ENCODE measurements around the gene DNAJB13.

Gene DNAJB13

GRCh38 chr11:74013141-74013540, 62.3 kb downstream of the DNAJB13 start:
- no peak for TF ChIP-seq POLR2A (IDR thresholded peaks at IDR 0.05; ENCODE audit: low read depth, low read length)
- no peak for FAIRE-seq
- no peak for DNase-seq (ENCODE audit: insufficient read length, low spot score)

DNA sequence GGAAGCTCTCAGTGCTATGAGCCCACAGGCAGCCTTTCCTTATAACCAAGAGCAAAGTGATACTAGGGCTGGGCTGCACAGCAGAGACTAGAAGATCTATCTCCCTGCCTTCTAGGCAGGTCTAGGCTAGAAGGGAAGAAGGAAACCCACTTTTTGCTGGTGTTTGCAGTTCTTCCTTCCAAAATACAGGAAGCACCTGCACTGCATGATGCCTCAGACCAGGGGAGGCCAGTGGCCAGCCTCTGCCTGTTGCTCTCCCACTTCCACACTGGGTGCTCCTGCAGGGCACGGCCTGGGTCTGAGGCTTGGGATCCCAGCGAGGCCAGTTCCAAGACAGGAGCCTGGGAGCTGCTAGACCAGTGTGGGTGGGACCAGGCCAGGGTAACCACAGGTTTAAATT, 64.1 kb downstream of the DNAJB13 start:
- TF ChIP-seq POLR2A (IDR thresholded peaks at IDR 0.05; ENCODE audit: low read depth, low read length): no peak
- DNase-seq (ENCODE audit: insufficient read length, low spot score) (no peak), FAIRE-seq (no peak)

GRCh38 chr11:74015919-74016684, 65.3 kb downstream of the DNAJB13 start:
- DNase-seq (ENCODE audit: insufficient read length, low spot score): no peak
- no peak for FAIRE-seq
- TF ChIP-seq POLR2A (IDR thresholded peaks at IDR 0.05; ENCODE audit: low read depth, low read length): no peak

DNA sequence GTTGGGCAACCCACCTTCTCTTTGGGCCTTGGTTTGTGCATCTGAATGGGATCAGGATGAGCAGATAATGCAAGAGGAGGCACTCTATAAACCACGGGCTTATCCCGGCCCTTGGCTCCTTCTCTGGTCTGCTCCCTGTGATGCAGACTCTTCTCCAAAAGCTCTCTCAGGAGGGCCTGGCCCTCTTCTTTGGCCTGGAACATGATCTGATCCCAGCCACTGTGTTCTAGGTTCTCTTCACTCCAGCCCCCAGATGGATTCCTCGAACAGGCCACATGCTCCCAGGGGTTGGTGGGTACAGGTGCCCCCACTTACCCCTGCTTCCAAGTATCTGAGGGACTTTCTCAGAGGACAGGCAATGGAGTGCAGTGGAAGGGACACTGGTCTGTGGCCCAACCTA, 66.8 kb downstream of the DNAJB13 start:
- DNase-seq (ENCODE audit: insufficient read length, low spot score): no peak
- no peak for TF ChIP-seq POLR2A (IDR thresholded peaks at IDR 0.05; ENCODE audit: low read depth, low read length)
- FAIRE-seq: no peak

GRCh38 chr11:74018331-74019005, 67.6 kb downstream of the DNAJB13 start:
- TF ChIP-seq POLR2A (IDR thresholded peaks at IDR 0.05; ENCODE audit: low read depth, low read length): no peak
- DNase-seq (ENCODE audit: insufficient read length, low spot score) (no peak), FAIRE-seq (no peak)

DNA sequence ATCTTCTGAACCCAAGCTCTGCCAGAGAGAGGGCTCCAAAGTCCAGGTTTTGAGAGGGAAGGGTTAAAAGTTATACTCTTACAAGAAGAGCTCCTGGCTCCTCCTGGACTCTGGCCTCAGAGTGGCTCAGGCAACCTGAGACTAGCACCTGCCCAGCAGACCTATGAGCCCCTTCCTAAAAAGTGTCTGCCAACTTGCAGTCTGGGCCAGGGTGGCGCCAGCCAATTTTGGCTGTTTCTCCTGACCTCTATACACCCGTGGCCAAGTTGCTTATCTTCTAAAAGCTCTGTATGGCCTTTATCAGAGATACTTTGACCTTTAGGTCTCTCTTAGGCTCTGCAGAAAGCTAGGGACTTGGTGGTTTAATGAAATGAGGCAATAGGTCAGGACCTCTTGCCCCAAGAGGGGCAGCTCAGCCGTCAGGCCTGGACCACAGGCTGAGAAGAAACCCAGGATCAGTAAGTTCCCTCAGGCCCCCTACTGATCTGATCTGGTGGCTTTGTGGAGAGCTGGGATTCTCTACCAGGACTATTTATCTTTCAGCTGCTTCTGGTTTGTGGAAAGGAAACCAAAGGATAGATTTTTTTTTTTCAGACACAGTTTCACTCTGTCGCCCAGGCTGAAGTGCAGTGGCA, 68.4 kb downstream of the DNAJB13 start:
- FAIRE-seq (no peak), DNase-seq (ENCODE audit: insufficient read length, low spot score) (no peak)

GRCh38 chr11:74019860-74020259, 69.0 kb downstream of the DNAJB13 start:
- TF ChIP-seq POLR2A (IDR thresholded peaks at IDR 0.05; ENCODE audit: low read depth, low read length): no peak
- no peak for FAIRE-seq
- no peak for DNase-seq (ENCODE audit: insufficient read length, low spot score)

More for the DNA sequence above, 68.4 kb downstream of the DNAJB13 start:
- TF ChIP-seq POLR2A (IDR thresholded peaks at IDR 0.05; ENCODE audit: low read depth, low read length): no peak
